HPDE6-E6E7 (cell line): Measurements from ENCODE around the gene GPR176.
"Not testable (repeated sequence)": the region's sequence is repeated elsewhere in the genome, so short reads cannot be mapped to it uniquely, and the experiment has no call there.

Experiments
- DNase-seq: peaks from one replicate; pipeline ENCODE4 v3.0.0; 2011; ENCODE audit warnings: missing footprints; ENCODE audit errors: extremely low spot score

The GPR176 gene

GRCh38 chr15:39856357-39856756 is 63.7 kb downstream of the GPR176 start:
- DNase-seq = no peak

GRCh38 chr15:39855400-39855799 is 64.7 kb downstream of the GPR176 start:
- no peak for DNase-seq

GRCh38 chr15:39854161-39854560 is 65.9 kb downstream of the GPR176 start:
- DNase-seq = no peak

GRCh38 chr15:39852250-39852649 is 67.8 kb downstream of the GPR176 start:
- no peak for DNase-seq

GRCh38 chr15:39851500-39852092 is 68.5 kb downstream of the GPR176 start:
- no peak for DNase-seq

- DNase-seq = no peak
These were observed 69.6 kb downstream of the GPR176 start for GRCh38 chr15:39850436-39850835.

GRCh38 chr15:39846108-39846507 is 74.0 kb downstream of the GPR176 start:
- no peak for DNase-seq

- no peak for DNase-seq
These were observed 74.5 kb downstream of the GPR176 start for GRCh38 chr15:39845582-39845981.

GRCh38 chr15:39843565-39843964 is 76.5 kb downstream of the GPR176 start:
- no peak for DNase-seq

- no peak for DNase-seq
These were observed 82.6 kb downstream of the GPR176 start for GRCh38 chr15:39837454-39837853.

GRCh38 chr15:39835550-39835949 is 84.5 kb downstream of the GPR176 start:
- no peak for DNase-seq

- DNase-seq = no peak
These were observed 85.8 kb downstream of the GPR176 start for GRCh38 chr15:39834256-39834655.

- DNase-seq = peak; percentile 16
These were observed 86.5 kb downstream of the GPR176 start for GRCh38 chr15:39833515-39833981.

GRCh38 chr15:39830166-39830565 is 89.9 kb downstream of the GPR176 start:
- no peak for DNase-seq

- DNase-seq = no peak
These were observed 91.6 kb downstream of the GPR176 start for GRCh38 chr15:39828374-39828931.

GRCh38 chr15:39826975-39827374 is 93.1 kb downstream of the GPR176 start:
- no peak for DNase-seq

- no peak for DNase-seq
These were observed 96.4 kb downstream of the GPR176 start for GRCh38 chr15:39823634-39824033.

- DNase-seq = no peak
These were observed 99.9 kb downstream of the GPR176 start for GRCh38 chr15:39820050-39820602.

- DNase-seq = no peak
These were observed 100.5 kb downstream of the GPR176 start for GRCh38 chr15:39819533-39819932.

- no peak for DNase-seq
These were observed 102.2 kb downstream of the GPR176 start for GRCh38 chr15:39817892-39818291.

- DNase-seq = no peak
These were observed 105.6 kb downstream of the GPR176 start for GRCh38 chr15:39814489-39814888.

GRCh38 chr15:39812651-39813050 is 107.4 kb downstream of the GPR176 start:
- DNase-seq = not testable (repeated sequence)

GRCh38 chr15:39808909-39809308 is 111.2 kb downstream of the GPR176 start:
- DNase-seq = no peak

- DNase-seq = no peak
These were observed 112.3 kb downstream of the GPR176 start for GRCh38 chr15:39807791-39808190.
